ENCODE measurements around the gene HDAC4. TPM values are rescaled to one million over a fixed set of nuclear protein-coding genes. Genes with fewer than 3 reads are reported as not detected.

The HDAC4 gene
- total and polyA plus RNA-seq, 3 donors from 2014 or later, result 29.0 to 67.5 (median 58.7) TPM

DNA sequence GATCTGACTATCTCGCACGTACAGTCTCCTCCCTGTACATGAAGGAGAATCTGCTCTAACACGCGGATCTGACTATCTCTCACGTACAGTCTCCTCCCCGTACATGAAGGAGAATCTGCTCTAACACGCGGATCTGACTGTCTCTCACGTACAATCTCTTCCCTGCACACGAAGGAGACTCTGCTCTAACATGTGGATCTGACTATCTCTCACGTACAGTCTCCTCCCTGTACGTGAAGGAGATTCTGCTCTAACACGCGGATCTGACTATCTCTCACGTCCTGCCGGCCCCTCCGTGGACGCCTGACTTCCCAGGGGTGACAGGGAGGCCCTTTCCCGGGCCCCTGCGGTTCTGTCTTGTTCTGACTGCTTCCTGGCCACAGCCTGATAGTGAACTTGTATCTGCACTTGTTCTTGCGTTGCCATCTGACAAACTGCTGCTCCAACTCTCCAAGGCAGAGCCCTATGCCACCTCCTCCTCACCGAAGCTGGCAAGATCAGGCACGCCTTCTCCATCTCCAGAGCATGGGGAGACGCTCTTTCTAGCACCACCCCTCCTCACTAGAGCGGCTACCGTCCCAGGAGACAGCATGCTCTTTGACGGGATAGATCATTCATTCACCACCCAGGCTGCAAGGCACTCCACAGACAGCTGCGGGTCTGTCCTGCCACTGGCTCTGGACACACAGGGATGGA lies 314.3 kb downstream of the HDAC4 start:
- TF ChIP-seq, protein P1, sequence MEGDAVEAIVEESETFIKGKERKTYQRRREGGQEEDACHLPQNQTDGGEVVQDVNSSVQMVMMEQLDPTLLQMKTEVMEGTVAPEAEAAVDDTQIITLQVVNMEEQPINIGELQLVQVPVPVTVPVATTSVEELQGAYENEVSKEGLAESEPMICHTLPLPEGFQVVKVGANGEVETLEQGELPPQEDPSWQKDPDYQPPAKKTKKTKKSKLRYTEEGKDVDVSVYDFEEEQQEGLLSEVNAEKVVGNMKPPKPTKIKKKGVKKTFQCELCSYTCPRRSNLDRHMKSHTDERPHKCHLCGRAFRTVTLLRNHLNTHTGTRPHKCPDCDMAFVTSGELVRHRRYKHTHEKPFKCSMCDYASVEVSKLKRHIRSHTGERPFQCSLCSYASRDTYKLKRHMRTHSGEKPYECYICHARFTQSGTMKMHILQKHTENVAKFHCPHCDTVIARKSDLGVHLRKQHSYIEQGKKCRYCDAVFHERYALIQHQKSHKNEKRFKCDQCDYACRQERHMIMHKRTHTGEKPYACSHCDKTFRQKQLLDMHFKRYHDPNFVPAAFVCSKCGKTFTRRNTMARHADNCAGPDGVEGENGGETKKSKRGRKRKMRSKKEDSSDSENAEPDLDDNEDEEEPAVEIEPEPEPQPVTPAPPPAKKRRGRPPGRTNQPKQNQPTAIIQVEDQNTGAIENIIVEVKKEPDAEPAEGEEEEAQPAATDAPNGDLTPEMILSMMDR (IDR thresholded peaks at IDR 0.05), result no peak
- no peak for TF ChIP-seq POLR2A (IDR thresholded peaks at IDR 0.05)
- H3K27me3 ChIP-seq, result no peaks in the 10 kb centered on the region
- intact Hi-C loops (cut with DNase I; ENCODE audit: low total_unique reads), result no loop called here
- H3K36me3 ChIP-seq (ENCODE audit: low read depth, missing control alignments), result no peaks in the 10 kb centered on the region
- no peak overlapping the region for H3K4me3 ChIP-seq
- 89 to 92% methylated on average over 28 of the region's 28 CpGs for WGBS, 2 donors
- no peak overlapping the region for H3K27ac ChIP-seq
- no peaks in the 10 kb centered on the region for H3K9me3 ChIP-seq
- DNase-seq, result no peak
- no peaks in the 10 kb centered on the region for H3K4me1 ChIP-seq

DNA sequence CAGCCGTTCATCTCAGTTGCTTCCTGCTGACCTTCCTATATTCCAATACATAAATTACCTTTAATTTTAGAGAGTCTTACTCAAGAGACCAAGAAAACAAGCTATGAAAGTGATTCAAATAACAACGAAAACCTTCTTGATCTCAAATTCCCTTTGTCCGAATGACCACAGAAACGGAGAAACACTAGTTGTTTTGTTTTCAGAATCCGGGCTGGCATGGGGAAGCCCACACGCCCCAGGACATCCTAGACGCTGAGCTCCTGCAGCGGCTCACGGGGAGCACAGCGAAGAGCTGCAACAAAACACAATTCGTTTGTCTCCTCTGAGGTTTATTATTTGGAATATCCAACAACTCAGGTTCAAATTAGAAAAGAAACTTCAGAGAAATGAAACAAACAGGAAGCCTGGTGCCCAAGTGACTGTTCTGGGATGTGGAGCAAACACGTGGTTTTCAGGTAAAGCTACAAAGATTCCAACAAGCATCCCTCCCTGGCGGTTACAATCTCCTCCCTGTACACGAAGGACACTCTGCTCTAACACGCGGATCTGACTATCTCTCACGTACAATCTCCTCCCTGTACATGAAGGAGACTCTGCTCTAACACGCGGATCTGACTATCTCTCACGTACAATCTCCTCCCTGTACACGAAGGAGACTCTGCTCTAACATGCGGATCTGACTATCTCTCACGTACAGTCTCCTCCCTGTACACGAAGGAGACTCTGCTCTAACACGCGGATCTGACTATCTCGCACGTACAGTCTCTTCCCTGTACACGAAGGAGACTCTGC lies 315.4 kb downstream of the HDAC4 start:
- Histone ChIP-seq H3K27ac (no peak overlapping the region), H3K27me3 (no peaks in the 10 kb centered on the region), H3K9me3 (no peaks in the 10 kb centered on the region), H3K36me3 (ENCODE audit: low read depth, missing control alignments) (no peaks in the 10 kb centered on the region), H3K4me3 (no peak overlapping the region), H3K4me1 (no peaks in the 10 kb centered on the region)
- DNase-seq, result no peak
- 63 to 82% methylated on average over 29 of the region's 29 CpGs for WGBS, 2 donors
- TF ChIP-seq, protein P1 (IDR thresholded peaks at IDR 0.05), result no peak
- no peak for TF ChIP-seq POLR2A (IDR thresholded peaks at IDR 0.05)
- intact Hi-C loops (cut with DNase I; ENCODE audit: low total_unique reads), result no loop called here

DNA sequence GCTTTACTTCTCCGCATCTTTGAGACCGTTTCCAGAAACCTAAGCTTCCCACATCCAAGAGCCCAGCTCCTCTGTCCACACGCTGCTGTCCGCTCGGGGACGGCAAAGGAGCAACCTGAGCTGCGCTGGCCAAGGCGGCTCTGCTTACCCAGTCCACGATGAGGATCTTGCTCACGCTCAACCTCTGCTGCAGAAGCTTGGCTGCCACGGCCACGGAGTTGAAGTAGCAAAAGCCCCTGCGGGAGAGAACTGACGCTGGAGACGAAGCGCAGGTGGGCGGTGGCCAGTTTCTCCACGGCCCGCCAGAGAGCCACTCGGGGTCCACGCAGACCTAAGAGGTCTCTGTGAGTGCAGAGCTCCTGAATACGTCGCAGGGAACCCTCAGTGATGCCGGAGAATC lies 316.8 kb downstream of the HDAC4 start:
- intact Hi-C loops (cut with DNase I; ENCODE audit: low total_unique reads), result no loop called here
- Histone ChIP-seq H3K4me1 (no peaks in the 10 kb centered on the region), H3K27me3 (no peaks in the 10 kb centered on the region), H3K36me3 (ENCODE audit: low read depth, missing control alignments) (no peaks in the 10 kb centered on the region), H3K27ac (no peak overlapping the region), H3K4me3 (no peak overlapping the region), H3K9me3 (no peaks in the 10 kb centered on the region)
- WGBS, 2 donors, result 93 to 96% methylated on average over 11 to 24 of the region's 24 CpGs
- DNase-seq, result no peak
- TF ChIP-seq, protein P1 (IDR thresholded peaks at IDR 0.05), result no peak
- TF ChIP-seq POLR2A (IDR thresholded peaks at IDR 0.05), result no peak

DNA sequence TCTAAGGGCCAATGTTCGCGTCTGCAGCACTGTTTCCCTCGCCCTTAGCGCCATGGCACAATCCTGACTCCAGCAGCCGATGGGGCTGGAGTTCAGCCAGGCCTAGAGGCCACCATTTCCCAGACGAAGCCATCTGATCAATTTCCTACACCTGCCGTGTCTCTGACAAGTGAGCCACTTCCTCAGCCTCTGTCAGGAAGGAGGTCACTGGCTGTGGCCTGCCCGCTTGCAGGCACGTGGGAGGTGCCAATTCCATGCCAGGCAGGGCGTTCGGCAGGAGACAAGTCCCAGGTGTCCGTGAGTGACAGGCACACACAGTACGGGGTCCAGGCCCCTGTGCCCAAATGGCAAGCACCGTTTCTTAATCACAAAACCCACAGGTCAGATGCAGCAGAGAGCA lies 318.4 kb downstream of the HDAC4 start:
- intact Hi-C loops (cut with DNase I; ENCODE audit: low total_unique reads), result no loop called here
- 82 to 89% methylated on average over 7 to 14 of the region's 14 CpGs for WGBS, 2 donors
- no peaks in the 10 kb centered on the region for H3K36me3 ChIP-seq (ENCODE audit: low read depth, missing control alignments)

More for the DNA sequence above, 318.4 kb downstream of the HDAC4 start:
- Histone ChIP-seq H3K9me3 (no peaks in the 10 kb centered on the region), H3K4me1 (no peaks in the 10 kb centered on the region), H3K4me3 (no peak overlapping the region), H3K27ac (no peak overlapping the region), H3K27me3 (no peaks in the 10 kb centered on the region)
- no peak for DNase-seq
- TF ChIP-seq, protein P1 (IDR thresholded peaks at IDR 0.05), result no peak
- TF ChIP-seq POLR2A (IDR thresholded peaks at IDR 0.05), result no peak

All from testis (tissue), 3 donors.